Suprapubic skin (tissue), 4 donors: ENCODE data around the gene TCEAL8.

ENCODE experiments used
- POLR2A ChIP-seq, 2 donors: fragments of 450-650 bp; IDR thresholded peaks; one replicate each; pipeline ENCODE4 v1.6.1; 2017; ENCODE audit warnings: antibody characterized with exemption in 2 of 2, mild to moderate bottlenecking in 2 of 2, moderate library complexity in 2 of 2
- POLR2AphosphoS5 ChIP-seq, 3 donors: sonication (generic); formaldehyde crosslinking; IDR thresholded peaks; one replicate each; pipeline ENCODE4 v1.6.1; 2017; ENCODE audit warnings: antibody characterized with exemption in 3 of 3
- TF ChIP-seq, protein P1 (sequence below), 2 donors: fragments of 200-600 bp in 1 of 2; fragments of 450-650 bp in 1 of 2; sonication (generic) in 1 of 2; IDR thresholded peaks; one replicate each; pipeline ENCODE4 v1.5.1; 2016 to 2019; ENCODE audit warnings: antibody characterized with exemption in 2 of 2, mild to moderate bottlenecking in 1 of 2, moderate library complexity in 1 of 2

GRCh38 chrX:103236296-103236695, 18.7 kb downstream of the TCEAL8 start:
- TF ChIP-seq, protein P1, sequence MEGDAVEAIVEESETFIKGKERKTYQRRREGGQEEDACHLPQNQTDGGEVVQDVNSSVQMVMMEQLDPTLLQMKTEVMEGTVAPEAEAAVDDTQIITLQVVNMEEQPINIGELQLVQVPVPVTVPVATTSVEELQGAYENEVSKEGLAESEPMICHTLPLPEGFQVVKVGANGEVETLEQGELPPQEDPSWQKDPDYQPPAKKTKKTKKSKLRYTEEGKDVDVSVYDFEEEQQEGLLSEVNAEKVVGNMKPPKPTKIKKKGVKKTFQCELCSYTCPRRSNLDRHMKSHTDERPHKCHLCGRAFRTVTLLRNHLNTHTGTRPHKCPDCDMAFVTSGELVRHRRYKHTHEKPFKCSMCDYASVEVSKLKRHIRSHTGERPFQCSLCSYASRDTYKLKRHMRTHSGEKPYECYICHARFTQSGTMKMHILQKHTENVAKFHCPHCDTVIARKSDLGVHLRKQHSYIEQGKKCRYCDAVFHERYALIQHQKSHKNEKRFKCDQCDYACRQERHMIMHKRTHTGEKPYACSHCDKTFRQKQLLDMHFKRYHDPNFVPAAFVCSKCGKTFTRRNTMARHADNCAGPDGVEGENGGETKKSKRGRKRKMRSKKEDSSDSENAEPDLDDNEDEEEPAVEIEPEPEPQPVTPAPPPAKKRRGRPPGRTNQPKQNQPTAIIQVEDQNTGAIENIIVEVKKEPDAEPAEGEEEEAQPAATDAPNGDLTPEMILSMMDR (IDR thresholded peaks at IDR 0.05), result no peak
- TF ChIP-seq POLR2A (IDR thresholded peaks at IDR 0.05) (no peak), POLR2AphosphoS5 (IDR thresholded peaks at IDR 0.05) (no peak)
